HEK293 (cell line): ENCODE results near the gene F5.
A peak's percentile ranks its signal among the peaks of the same experiment; 100 is the strongest.

ENCODE experiments used
- CTCF ChIA-PET: fragments of 350-600 bp; formaldehyde crosslinking; extraction: SDS; loops from one replicate; lab custom pipeline; 2021; ENCODE audit warnings: antibody characterized with exemption; lab: Yijun Ruan, JAX
- POLR2A ChIA-PET: fragments of 300-600 bp; formaldehyde crosslinking; extraction: SDS; loops from one replicate; lab custom pipeline; 2020; ENCODE audit warnings: antibody characterized with exemption, inconsistent platforms; lab: Yijun Ruan, JAX
- H3K27ac ChIP-seq: fragments of 200-500 bp; sonication (Bioruptor generic); 2 replicates; pipeline ENCODE4 v1.5.1; 2014; ENCODE audit warnings: low read depth, low read length, control low read depth, inconsistent platforms; ENCODE audit errors: extremely low read depth
- H3K36me3 ChIP-seq, 2 experiments: fragments of 200-500 bp in 1 of 2; sonication (Bioruptor generic) in 1 of 2; 1 replicate in 1 of 2; 2 replicates in 1 of 2; pipeline ENCODE4 v1.5.1; 2014 to 2017; ENCODE audit warnings: inconsistent platforms in 2 of 2, low read length in 2 of 2; ENCODE audit not compliant: control insufficient read depth in 2 of 2, insufficient read depth in 1 of 2
- H3K4me1 ChIP-seq: fragments of 200-500 bp; sonication (Bioruptor generic); 2 replicates; pipeline ENCODE4 v1.5.1; 2014; ENCODE audit warnings: mild to moderate bottlenecking, low read length, inconsistent platforms; ENCODE audit not compliant: control insufficient read depth, insufficient read depth
- H3K4me3 ChIP-seq: 2 replicates; pipeline ENCODE4 v1.5.1; 2011; ENCODE audit warnings: low read depth, mild to moderate bottlenecking, control low read depth, low read length, moderate library complexity
- H3K9me3 ChIP-seq: fragments of 200-500 bp; sonication (Bioruptor generic); 2 replicates; pipeline ENCODE4 v1.5.1; 2014; ENCODE audit warnings: low read depth, low read length, inconsistent platforms; ENCODE audit not compliant: control insufficient read depth, insufficient read depth
- RBAK ChIP-seq: fragments of 450-650 bp; formaldehyde crosslinking; IDR thresholded peaks from 2 replicates; pipeline ENCODE4 v1.5.1; 2016; ENCODE audit warnings: missing biosample characterization, missing genetic modification characterization
- ZBTB20 ChIP-seq: fragments of 450-650 bp; formaldehyde crosslinking; IDR thresholded peaks from 2 replicates; pipeline ENCODE4 v1.5.1; 2016; ENCODE audit warnings: missing biosample characterization, missing genetic modification characterization
- ZIC2 ChIP-seq: fragments of 450-650 bp; formaldehyde crosslinking; IDR thresholded peaks from 2 replicates; pipeline ENCODE4 v1.5.1; 2016; ENCODE audit warnings: missing biosample characterization, missing genetic modification characterization
- ZNF146 ChIP-seq: fragments of 450-650 bp; formaldehyde crosslinking; IDR thresholded peaks from 2 replicates; pipeline ENCODE4 v1.5.1; 2016; ENCODE audit warnings: missing biosample characterization, missing genetic modification characterization
- ZNF155 ChIP-seq: fragments of 450-650 bp; formaldehyde crosslinking; IDR thresholded peaks from 2 replicates; pipeline ENCODE4 v1.5.1; 2016; ENCODE audit warnings: missing biosample characterization, missing genetic modification characterization
- ZNF335 ChIP-seq: fragments of 450-650 bp; formaldehyde crosslinking; conservative IDR thresholded peaks from 2 replicates; pipeline ENCODE4 v1.5.1; 2016; ENCODE audit warnings: missing biosample characterization, missing genetic modification characterization
- ZNF654 ChIP-seq: fragments of 450-650 bp; formaldehyde crosslinking; IDR thresholded peaks from 2 replicates; pipeline ENCODE4 v1.5.1; 2016; ENCODE audit warnings: low read depth, missing biosample characterization, missing genetic modification characterization
- ZNF837 ChIP-seq: fragments of 450-650 bp; formaldehyde crosslinking; IDR thresholded peaks from 2 replicates; pipeline ENCODE4 v1.5.1; 2016; ENCODE audit warnings: missing biosample characterization, missing genetic modification characterization
- TF ChIP-seq, protein P1 (sequence below): fragments of 450-650 bp; formaldehyde crosslinking; IDR thresholded peaks from 2 replicates; pipeline ENCODE4 v1.5.1; 2016; ENCODE audit warnings: missing biosample characterization, missing genetic modification characterization
- TF ChIP-seq, protein P2 (sequence below): IDR thresholded peaks from 2 replicates; pipeline ENCODE4 v1.6.1; 2011; ENCODE audit warnings: mild to moderate bottlenecking, low read depth, low read length, borderline replicate concordance
- TF ChIP-seq, protein P3 (sequence below): fragments of 450-650 bp; formaldehyde crosslinking; IDR thresholded peaks from 2 replicates; pipeline ENCODE4 v1.5.1; 2017; ENCODE audit warnings: missing biosample characterization, missing genetic modification characterization
- TF ChIP-seq, protein P4 (sequence below): fragments of 450-650 bp; IDR thresholded peaks from 2 replicates; pipeline ENCODE4 v1.5.1; 2018; ENCODE audit warnings: missing biosample characterization, missing genetic modification characterization
- TF ChIP-seq, protein P5 (sequence below): fragments of 450-650 bp; formaldehyde crosslinking; IDR thresholded peaks from 2 replicates; pipeline ENCODE4 v1.5.1; 2017; ENCODE audit warnings: missing biosample characterization, mild to moderate bottlenecking, missing genetic modification characterization, moderate library complexity
- TF ChIP-seq, protein P6 (sequence below): fragments of 450-650 bp; formaldehyde crosslinking; IDR thresholded peaks from 2 replicates; pipeline ENCODE4 v1.5.1; 2017; ENCODE audit warnings: missing biosample characterization, missing genetic modification characterization
- TF ChIP-seq, protein P7 (sequence below): fragments of 450-650 bp; formaldehyde crosslinking; IDR thresholded peaks from 2 replicates; pipeline ENCODE4 v1.5.1; 2016; ENCODE audit warnings: missing biosample characterization, missing genetic modification characterization, borderline replicate concordance

Gene F5

DNA sequence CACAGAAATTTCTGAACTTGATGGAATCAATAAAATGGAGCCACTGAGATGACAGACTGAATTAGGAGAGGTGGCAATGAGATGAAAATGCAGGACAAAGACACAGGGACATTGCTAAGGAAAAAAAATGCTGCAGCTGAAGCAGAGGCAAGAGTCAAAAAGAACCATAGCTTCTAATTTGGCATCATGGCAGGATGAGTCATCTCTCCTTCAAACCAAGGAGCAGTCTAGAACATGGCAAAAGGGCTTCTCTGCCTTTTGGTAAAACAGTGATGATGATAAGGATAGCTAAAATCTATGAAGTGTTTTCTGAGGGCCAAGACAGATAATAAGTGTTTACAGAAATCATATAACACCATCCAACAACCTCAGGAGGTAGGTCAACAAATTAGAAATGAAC lies 117.3 kb downstream of the F5 start:
- H3K4me3 ChIP-seq = no peak overlapping the region
- ChIA-PET POLR2A (no interaction called here), CTCF (interaction anchor here (0.8 to 1.8 kb wide), 5 partner anchors 77 to 243 kb away, joined by 4 to 8 read pairs (median 6); no protein-coding TSS in a partner anchor)
- no peaks in the 10 kb centered on the region for H3K9me3 ChIP-seq
- no peaks in the 10 kb centered on the region for H3K4me1 ChIP-seq
- H3K36me3 ChIP-seq = peaks cover 0 to 26% of the 10 kb centered on the region in 2 experiments; a peak in 1 of 3 replicates
- no peak overlapping the region for H3K27ac ChIP-seq
- TF ChIP-seq, protein P1, sequence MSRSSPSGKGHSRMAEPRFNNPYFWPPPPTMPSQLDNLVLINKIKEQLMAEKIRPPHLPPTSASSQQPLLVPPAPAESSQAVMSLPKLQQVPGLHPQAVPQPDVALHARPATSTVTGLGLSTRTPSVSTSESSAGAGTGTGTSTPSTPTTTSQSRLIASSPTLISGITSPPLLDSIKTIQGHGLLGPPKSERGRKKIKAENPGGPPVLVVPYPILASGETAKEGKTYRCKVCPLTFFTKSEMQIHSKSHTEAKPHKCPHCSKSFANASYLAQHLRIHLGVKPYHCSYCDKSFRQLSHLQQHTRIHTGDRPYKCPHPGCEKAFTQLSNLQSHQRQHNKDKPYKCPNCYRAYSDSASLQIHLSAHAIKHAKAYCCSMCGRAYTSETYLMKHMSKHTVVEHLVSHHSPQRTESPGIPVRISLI (tag by site-specific recombination) = 0 out of 2 replicates have a peak, but pooled peaks have one; percentile 17
- TF ChIP-seq, protein P2, sequence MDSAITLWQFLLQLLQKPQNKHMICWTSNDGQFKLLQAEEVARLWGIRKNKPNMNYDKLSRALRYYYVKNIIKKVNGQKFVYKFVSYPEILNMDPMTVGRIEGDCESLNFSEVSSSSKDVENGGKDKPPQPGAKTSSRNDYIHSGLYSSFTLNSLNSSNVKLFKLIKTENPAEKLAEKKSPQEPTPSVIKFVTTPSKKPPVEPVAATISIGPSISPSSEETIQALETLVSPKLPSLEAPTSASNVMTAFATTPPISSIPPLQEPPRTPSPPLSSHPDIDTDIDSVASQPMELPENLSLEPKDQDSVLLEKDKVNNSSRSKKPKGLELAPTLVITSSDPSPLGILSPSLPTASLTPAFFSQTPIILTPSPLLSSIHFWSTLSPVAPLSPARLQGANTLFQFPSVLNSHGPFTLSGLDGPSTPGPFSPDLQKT = no peak
- TF ChIP-seq ZIC2 (tag by site-specific recombination) (no peak), ZNF837 (tag by site-specific recombination) (no peak)
- TF ChIP-seq, protein P3, sequence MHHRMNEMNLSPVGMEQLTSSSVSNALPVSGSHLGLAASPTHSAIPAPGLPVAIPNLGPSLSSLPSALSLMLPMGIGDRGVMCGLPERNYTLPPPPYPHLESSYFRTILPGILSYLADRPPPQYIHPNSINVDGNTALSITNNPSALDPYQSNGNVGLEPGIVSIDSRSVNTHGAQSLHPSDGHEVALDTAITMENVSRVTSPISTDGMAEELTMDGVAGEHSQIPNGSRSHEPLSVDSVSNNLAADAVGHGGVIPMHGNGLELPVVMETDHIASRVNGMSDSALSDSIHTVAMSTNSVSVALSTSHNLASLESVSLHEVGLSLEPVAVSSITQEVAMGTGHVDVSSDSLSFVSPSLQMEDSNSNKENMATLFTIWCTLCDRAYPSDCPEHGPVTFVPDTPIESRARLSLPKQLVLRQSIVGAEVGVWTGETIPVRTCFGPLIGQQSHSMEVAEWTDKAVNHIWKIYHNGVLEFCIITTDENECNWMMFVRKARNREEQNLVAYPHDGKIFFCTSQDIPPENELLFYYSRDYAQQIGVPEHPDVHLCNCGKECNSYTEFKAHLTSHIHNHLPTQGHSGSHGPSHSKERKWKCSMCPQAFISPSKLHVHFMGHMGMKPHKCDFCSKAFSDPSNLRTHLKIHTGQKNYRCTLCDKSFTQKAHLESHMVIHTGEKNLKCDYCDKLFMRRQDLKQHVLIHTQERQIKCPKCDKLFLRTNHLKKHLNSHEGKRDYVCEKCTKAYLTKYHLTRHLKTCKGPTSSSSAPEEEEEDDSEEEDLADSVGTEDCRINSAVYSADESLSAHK (tag by site-specific recombination) = peak; percentile 71

DNA sequence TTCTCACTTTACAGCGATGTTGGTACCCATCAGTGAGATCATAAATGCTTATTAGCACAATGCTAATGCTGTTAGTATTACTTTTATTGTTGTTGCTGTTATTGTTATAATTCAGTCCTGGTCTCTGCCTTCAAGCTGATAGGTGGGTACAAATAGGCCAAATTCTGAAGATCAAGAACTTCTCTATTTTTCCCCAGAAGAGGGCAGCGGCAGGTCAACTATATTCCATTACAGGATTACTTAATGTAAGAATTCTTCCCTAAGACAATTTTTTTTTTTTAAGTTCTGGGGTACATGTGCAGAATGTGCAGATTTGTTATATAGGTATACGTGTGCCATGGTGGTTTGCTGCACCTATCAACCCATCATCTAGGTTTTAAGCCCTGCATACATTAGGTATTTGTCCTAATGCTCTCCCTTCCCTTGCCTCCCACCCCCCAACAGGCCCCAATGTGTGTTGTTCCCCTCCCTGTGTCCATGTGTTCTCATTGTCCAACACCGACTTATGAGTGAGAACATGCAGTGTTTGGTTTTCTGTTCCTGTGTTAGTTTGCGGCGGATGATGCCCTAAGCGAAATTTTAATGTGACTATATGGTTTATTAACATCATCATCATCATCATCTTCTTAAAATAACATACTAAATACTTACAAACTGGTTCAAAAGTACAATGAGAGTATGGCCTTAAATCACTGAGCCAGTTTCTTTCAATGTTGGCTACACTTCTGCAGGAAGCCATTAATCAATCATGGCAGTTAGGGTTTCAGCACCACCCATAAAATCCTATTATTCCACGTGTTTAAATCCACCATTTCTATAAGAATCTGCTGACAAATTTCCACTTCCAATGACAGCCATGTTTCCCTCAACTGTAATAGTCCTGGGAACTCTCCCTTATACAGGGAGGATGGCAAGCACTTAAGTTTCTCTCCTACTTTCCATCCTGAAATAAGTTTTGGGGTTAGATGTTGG lies 119.7 kb downstream of the F5 start:
- H3K27ac ChIP-seq = no peak overlapping the region
- POLR2A ChIA-PET = interaction anchor here (1.0 kb wide), 1 partner anchor 19 kb away, joined by 3 read pairs; the partner anchor contains the start of gene SLC19A2
- no peaks in the 10 kb centered on the region for H3K4me1 ChIP-seq
- CTCF ChIA-PET = interaction anchor here (0.6 to 3.5 kb wide), 15 partner anchors 10 to 882 kb away, joined by 3 to 28 read pairs (median 3); no protein-coding TSS in a partner anchor
- H3K4me3 ChIP-seq = no peak overlapping the region
- peaks cover 0 to 26% of the 10 kb centered on the region in 2 experiments; a peak in 1 of 3 replicates for H3K36me3 ChIP-seq
- no peaks in the 10 kb centered on the region for H3K9me3 ChIP-seq
- TF ChIP-seq ZBTB20 (tag by site-specific recombination) (no peak), ZNF155 (no peak), RBAK (tag by site-specific recombination) (no peak), ZNF335 (tag by site-specific recombination) (no peak), ZNF654 (peak; percentile 46), ZNF146 (tag by site-specific recombination) (no peak)
- TF ChIP-seq, protein P4, sequence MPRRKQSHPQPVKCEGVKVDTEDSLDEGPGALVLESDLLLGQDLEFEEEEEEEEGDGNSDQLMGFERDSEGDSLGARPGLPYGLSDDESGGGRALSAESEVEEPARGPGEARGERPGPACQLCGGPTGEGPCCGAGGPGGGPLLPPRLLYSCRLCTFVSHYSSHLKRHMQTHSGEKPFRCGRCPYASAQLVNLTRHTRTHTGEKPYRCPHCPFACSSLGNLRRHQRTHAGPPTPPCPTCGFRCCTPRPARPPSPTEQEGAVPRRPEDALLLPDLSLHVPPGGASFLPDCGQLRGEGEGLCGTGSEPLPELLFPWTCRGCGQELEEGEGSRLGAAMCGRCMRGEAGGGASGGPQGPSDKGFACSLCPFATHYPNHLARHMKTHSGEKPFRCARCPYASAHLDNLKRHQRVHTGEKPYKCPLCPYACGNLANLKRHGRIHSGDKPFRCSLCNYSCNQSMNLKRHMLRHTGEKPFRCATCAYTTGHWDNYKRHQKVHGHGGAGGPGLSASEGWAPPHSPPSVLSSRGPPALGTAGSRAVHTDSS (tag by site-specific recombination) = peak; percentile 70
- TF ChIP-seq, protein P5, sequence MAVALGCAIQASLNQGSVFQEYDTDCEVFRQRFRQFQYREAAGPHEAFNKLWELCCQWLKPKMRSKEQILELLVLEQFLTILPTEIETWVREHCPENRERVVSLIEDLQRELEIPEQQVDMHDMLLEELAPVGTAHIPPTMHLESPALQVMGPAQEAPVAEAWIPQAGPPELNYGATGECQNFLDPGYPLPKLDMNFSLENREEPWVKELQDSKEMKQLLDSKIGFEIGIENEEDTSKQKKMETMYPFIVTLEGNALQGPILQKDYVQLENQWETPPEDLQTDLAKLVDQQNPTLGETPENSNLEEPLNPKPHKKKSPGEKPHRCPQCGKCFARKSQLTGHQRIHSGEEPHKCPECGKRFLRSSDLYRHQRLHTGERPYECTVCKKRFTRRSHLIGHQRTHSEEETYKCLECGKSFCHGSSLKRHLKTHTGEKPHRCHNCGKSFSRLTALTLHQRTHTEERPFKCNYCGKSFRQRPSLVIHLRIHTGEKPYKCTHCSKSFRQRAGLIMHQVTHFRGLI (tag by site-specific recombination) = no peak
- TF ChIP-seq, protein P6, sequence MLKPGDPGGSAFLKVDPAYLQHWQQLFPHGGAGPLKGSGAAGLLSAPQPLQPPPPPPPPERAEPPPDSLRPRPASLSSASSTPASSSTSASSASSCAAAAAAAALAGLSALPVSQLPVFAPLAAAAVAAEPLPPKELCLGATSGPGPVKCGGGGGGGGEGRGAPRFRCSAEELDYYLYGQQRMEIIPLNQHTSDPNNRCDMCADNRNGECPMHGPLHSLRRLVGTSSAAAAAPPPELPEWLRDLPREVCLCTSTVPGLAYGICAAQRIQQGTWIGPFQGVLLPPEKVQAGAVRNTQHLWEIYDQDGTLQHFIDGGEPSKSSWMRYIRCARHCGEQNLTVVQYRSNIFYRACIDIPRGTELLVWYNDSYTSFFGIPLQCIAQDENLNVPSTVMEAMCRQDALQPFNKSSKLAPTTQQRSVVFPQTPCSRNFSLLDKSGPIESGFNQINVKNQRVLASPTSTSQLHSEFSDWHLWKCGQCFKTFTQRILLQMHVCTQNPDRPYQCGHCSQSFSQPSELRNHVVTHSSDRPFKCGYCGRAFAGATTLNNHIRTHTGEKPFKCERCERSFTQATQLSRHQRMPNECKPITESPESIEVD = no peak
- TF ChIP-seq, protein P7, sequence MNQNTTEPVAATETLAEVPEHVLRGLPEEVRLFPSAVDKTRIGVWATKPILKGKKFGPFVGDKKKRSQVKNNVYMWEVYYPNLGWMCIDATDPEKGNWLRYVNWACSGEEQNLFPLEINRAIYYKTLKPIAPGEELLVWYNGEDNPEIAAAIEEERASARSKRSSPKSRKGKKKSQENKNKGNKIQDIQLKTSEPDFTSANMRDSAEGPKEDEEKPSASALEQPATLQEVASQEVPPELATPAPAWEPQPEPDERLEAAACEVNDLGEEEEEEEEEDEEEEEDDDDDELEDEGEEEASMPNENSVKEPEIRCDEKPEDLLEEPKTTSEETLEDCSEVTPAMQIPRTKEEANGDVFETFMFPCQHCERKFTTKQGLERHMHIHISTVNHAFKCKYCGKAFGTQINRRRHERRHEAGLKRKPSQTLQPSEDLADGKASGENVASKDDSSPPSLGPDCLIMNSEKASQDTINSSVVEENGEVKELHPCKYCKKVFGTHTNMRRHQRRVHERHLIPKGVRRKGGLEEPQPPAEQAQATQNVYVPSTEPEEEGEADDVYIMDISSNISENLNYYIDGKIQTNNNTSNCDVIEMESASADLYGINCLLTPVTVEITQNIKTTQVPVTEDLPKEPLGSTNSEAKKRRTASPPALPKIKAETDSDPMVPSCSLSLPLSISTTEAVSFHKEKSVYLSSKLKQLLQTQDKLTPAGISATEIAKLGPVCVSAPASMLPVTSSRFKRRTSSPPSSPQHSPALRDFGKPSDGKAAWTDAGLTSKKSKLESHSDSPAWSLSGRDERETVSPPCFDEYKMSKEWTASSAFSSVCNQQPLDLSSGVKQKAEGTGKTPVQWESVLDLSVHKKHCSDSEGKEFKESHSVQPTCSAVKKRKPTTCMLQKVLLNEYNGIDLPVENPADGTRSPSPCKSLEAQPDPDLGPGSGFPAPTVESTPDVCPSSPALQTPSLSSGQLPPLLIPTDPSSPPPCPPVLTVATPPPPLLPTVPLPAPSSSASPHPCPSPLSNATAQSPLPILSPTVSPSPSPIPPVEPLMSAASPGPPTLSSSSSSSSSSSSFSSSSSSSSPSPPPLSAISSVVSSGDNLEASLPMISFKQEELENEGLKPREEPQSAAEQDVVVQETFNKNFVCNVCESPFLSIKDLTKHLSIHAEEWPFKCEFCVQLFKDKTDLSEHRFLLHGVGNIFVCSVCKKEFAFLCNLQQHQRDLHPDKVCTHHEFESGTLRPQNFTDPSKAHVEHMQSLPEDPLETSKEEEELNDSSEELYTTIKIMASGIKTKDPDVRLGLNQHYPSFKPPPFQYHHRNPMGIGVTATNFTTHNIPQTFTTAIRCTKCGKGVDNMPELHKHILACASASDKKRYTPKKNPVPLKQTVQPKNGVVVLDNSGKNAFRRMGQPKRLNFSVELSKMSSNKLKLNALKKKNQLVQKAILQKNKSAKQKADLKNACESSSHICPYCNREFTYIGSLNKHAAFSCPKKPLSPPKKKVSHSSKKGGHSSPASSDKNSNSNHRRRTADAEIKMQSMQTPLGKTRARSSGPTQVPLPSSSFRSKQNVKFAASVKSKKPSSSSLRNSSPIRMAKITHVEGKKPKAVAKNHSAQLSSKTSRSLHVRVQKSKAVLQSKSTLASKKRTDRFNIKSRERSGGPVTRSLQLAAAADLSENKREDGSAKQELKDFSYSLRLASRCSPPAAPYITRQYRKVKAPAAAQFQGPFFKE = no peak
